K562 (cell line): ENCODE measurements around the gene PNRC2. TPM values are rescaled to one million over a fixed set of nuclear protein-coding genes. Genes with fewer than 3 reads are reported as not detected.

Source experiments
- ADNP ChIP-seq: fragments of 200-800 bp; sonication (Bioruptor generic); IDR thresholded peaks from 2 replicates; pipeline ENCODE4 v1.6.1; 2016; ENCODE audit warnings: missing genetic modification characterization, missing compliant biosample characterization
- ATF2 ChIP-seq: sonication (generic); formaldehyde crosslinking; IDR thresholded peaks from 2 replicates; pipeline ENCODE4 v1.8.1; 2022; ENCODE audit warnings: missing genetic modification reagents
- C11orf30 ChIP-seq: fragments of 450-650 bp; IDR thresholded peaks from 2 replicates; pipeline ENCODE4 v1.6.1; 2016; ENCODE audit warnings: low read depth, mild to moderate bottlenecking
- DDX20 ChIP-seq: fragments of 450-650 bp; IDR thresholded peaks from 2 replicates; pipeline ENCODE4 v1.6.1; 2016; ENCODE audit warnings: missing genetic modification characterization, low read depth, mild to moderate bottlenecking, missing compliant biosample characterization, moderate library complexity
- FOXJ3 ChIP-seq: sonication (generic); formaldehyde crosslinking; IDR thresholded peaks from 2 replicates; pipeline ENCODE4 v1.4.0; 2020; ENCODE audit warnings: mild to moderate bottlenecking, missing genetic modification reagents
- NCOA6 ChIP-seq: fragments of 450-650 bp; IDR thresholded peaks from 2 replicates; pipeline ENCODE4 v1.6.1; 2017; ENCODE audit warnings: mild to moderate bottlenecking
- NONO ChIP-seq, 2 experiments: fragments of 200-400 bp in 1 of 2; fragments of 450-650 bp in 1 of 2; formaldehyde crosslinking in 1 of 2; IDR thresholded peaks; 2 replicates each; pipeline ENCODE4 v1.6.1; 2017; ENCODE audit warnings: low read depth in 2 of 2, mild to moderate bottlenecking in 2 of 2, moderate library complexity in 2 of 2, low read length in 1 of 2
- NR4A1 ChIP-seq, 2 experiments: fragments of 250-450 bp in 1 of 2; fragments of 450-650 bp in 1 of 2; sonication (Bioruptor Pico) in 1 of 2; IDR thresholded peaks; 2 replicates each; pipeline versions ENCODE4 v1.4.0 to v1.6.1; 2016 to 2020; ENCODE audit warnings: mild to moderate bottlenecking in 2 of 2, missing compliant biosample characterization in 1 of 2, missing genetic modification characterization in 1 of 2, moderate library complexity in 1 of 2
- RAD21 ChIP-seq, 2 experiments: fragments of 250-450 bp in 1 of 2; fragments of 450-650 bp in 1 of 2; sonication (Bioruptor Pico) in 1 of 2; formaldehyde crosslinking in 1 of 2; IDR thresholded peaks in 1 of 2; conservative IDR thresholded peaks in 1 of 2; 2 replicates each; pipeline versions ENCODE4 v1.4.0 to v1.8.0; 2020 to 2022; ENCODE audit warnings: mild to moderate bottlenecking in 2 of 2, moderate library complexity in 1 of 2
- SRSF1 ChIP-seq: fragments of 200-400 bp; formaldehyde crosslinking; IDR thresholded peaks from 2 replicates; pipeline ENCODE4 v1.6.1; 2017; ENCODE audit warnings: mild to moderate bottlenecking, low read depth, low read length, moderate library complexity
- THRA ChIP-seq: fragments of 450-650 bp; IDR thresholded peaks from 2 replicates; pipeline ENCODE4 v1.6.1; 2017; ENCODE audit warnings: mild to moderate bottlenecking, moderate library complexity
- UBTF ChIP-seq, 2 experiments: IDR thresholded peaks; 2 replicates each; pipeline ENCODE4 v1.6.1; 2012; ENCODE audit warnings: improper control_type of control experiment in 2 of 2, low read depth in 2 of 2, low read length in 2 of 2, borderline replicate concordance in 1 of 2
- YBX1 ChIP-seq: fragments of 450-650 bp; IDR thresholded peaks from 2 replicates; pipeline ENCODE4 v1.7.1; 2016; ENCODE audit warnings: mild to moderate bottlenecking
- ZBTB34 ChIP-seq: fragments of 250-450 bp; sonication (Bioruptor Pico); IDR thresholded peaks from 2 replicates; pipeline ENCODE4 v1.8.0; 2021; ENCODE audit warnings: mild to moderate bottlenecking, moderate library complexity
- ZBTB7A ChIP-seq: IDR thresholded peaks from 2 replicates; pipeline ENCODE4 v1.6.1; 2011; ENCODE audit warnings: low read depth, mild to moderate bottlenecking, low read length, moderate library complexity, borderline replicate concordance; ENCODE audit not compliant: control insufficient read depth
- ZNF23 ChIP-seq: fragments of 250-450 bp; sonication (Bioruptor Pico); IDR thresholded peaks from 2 replicates; pipeline ENCODE4 v1.4.0; 2020; ENCODE audit warnings: mild to moderate bottlenecking
- ZNF57 ChIP-seq: fragments of 450-650 bp; formaldehyde crosslinking; IDR thresholded peaks from 2 replicates; pipeline ENCODE4 v1.4.0; 2020; ENCODE audit warnings: mild to moderate bottlenecking, moderate library complexity
- ZNF655 ChIP-seq: fragments of 250-450 bp; sonication (Bioruptor Pico); IDR thresholded peaks from 2 replicates; pipeline ENCODE4 v1.5.0; 2021
- polyA plus RNA-seq, 8 experiments: library from polyadenylated mRNA; depleted of rRNA in 4 of 8; stranded (reverse) in 5 of 8; unstranded in 3 of 8; fragments of >200 nt; fragmentation: Nextera tagmentation in 2 of 8; fragmentation: Illumina TruSeq in 1 of 8; extraction: Ambion mirVana in 2 of 8; extraction: Trizol in 1 of 8; gene quantifications; 2 replicates each; pipeline versions ENCODE4 v1.2.1 to v1.2.3, GENCODE V29; 2011 to 2014; ENCODE audit warnings: inconsistent platforms in 1 of 8, missing spikeins in 1 of 8
- total RNA-seq, 7 experiments: library from RNA; depleted of rRNA in 6 of 7; stranded (reverse); fragments of >200 nt in 6 of 7; fragmentation: Illumina TruSeq in 2 of 7; extraction: Trizol in 2 of 7; gene quantifications; 2 replicates each; pipeline versions ENCODE4 v1.2.1 to v1.2.3, GENCODE V29; 2011 to 2021; ENCODE audit warnings: low replicate concordance in 1 of 7

The PNRC2 gene
- total and polyA plus RNA-seq, 9 of the 15 experiments (the other 6 are each of a cell fraction or from before 2014, with no cell fraction given), result 127 to 303 (median 203) TPM

GRCh38 chr1:23959461-23960290 lies at the start of gene PNRC2 (continued):
- TF ChIP-seq UBTF (IDR thresholded peaks at IDR 0.05; ENCODE audit: borderline replicate concordance in 1 of 2, low read depth in 2 of 2, low read length in 2 of 2), result peak in 1 of 2 experiments; percentile 77; a peak in 2 of 4 replicates
- no peak for TF ChIP-seq ZBTB34 (CRISPR knock-in tag)
- no peak for TF ChIP-seq DDX20
- no peak for TF ChIP-seq FOXJ3 (CRISPR knock-in tag)
- TF ChIP-seq THRA, result no peak
- TF ChIP-seq YBX1, result no peak
- TF ChIP-seq C11orf30, result peak; percentile 74
- TF ChIP-seq SRSF1, result 0 out of 2 replicates have a peak, but pooled peaks have one; percentile 47
- TF ChIP-seq ADNP, result no peak
- no peak for TF ChIP-seq ZNF655 (CRISPR knock-in tag)
- TF ChIP-seq ZNF23 (CRISPR knock-in tag), result no peak
- TF ChIP-seq ZNF57 (CRISPR knock-in tag), result 0 out of 2 replicates have a peak, but pooled peaks have one; percentile 36
- peak; percentile 80 for TF ChIP-seq ZBTB7A
- no peak for TF ChIP-seq NCOA6
- TF ChIP-seq NONO (IDR thresholded peaks at IDR 0.05; ENCODE audit: low read depth in 2 of 2, low read length in 1 of 2), result peak; percentile 10 to 65; a peak in 3 of 4 replicates
- TF ChIP-seq RAD21 (CRISPR knock-in tag; conservative IDR thresholded peaks at IDR 0.05 in 1 of 2, IDR thresholded peaks at IDR 0.05 in 1 of 2), result no peak
- TF ChIP-seq NR4A1 (CRISPR knock-in tag; IDR thresholded peaks at IDR 0.05), result no peak
- peak; percentile 66 for TF ChIP-seq NR4A1 (tag; IDR thresholded peaks at IDR 0.05)
- TF ChIP-seq ATF2, result no peak
